GM18499 (cell line): ENCODE measurements around the gene HUS1.
"Not testable (repeated sequence)": the region's sequence is repeated elsewhere in the genome, so short reads cannot be mapped to it uniquely, and the experiment has no call there.

ENCODE experiments used
- ATAC-seq: cut with Tn5 transposase; IDR thresholded peaks from one replicate; pipeline ENCODE4 v1.9.1; 2021; ENCODE audit warnings: moderate number of reproducible peaks; ENCODE audit not compliant: insufficient read depth, unreplicated experiment

HUS1 gene

DNA sequence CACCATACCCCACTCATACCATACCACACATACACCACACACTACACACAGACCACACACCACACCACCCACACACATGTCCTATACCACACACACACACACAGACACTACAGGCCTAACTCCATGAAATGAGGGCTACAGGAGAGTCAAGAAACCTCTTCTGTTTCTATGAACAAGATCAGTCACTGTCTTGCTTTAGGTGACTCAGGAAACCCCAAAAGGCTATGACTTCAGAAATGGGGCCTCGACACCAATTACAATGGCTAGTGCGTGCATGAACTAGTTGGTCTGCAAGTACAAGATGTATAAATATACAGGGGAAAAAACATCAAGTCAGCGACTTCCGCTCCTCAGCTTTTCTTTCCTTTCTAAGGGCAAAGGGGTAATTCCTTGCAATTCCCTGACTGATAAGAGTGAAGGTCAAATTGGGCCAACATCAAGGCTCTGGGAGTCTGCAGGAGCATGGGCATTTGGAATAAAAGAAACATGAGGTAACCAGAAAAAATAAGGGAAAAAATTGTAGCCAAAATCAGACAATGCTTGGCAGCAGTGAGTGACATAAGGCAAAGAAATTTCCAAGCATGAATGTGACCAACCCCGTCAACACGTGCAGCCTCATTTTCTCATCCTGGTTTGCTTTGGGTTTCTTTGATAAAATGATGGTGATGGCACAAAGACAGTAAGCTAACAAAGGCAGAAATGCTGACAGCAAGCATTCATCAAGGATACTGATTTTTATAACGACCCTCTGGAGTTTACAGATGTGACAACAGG is 32.6 kb downstream of the HUS1 start:
- ATAC-seq = no peak

DNA sequence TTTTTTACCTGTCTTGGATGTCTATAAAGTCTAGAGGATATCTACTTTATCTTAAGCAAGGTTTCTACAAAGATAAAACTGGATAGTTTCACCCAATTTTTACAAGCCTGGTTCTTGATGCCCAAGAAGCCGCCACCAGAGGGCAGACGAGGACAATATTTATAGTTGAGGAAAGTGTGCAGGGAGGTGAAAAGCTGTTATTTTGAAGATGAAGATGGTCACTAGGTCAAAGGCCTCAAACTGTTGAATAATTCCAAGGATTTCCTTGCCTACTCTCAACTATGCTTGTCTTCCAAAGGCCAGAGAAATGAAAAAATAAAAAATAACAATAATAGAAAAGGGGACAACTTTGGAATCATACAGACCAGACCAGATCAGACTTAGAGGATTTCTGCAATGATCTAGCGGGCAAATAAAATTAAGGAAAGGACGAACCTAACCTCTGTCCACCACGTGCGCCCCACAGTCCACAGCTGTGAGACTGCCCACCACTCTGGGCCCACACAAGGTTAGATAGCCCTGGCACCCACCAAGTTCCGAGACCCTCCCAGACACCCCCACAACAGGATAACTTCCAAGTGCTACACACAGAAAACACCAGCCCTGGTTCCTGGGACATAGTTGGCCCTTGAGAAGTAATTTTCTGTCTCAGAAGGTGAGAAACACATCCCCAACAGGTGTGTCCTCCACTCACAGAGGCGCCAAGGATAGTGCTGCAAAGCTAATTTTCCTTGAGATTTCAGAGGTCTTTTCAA is 34.0 kb downstream of the HUS1 start:
- no peak for ATAC-seq

DNA sequence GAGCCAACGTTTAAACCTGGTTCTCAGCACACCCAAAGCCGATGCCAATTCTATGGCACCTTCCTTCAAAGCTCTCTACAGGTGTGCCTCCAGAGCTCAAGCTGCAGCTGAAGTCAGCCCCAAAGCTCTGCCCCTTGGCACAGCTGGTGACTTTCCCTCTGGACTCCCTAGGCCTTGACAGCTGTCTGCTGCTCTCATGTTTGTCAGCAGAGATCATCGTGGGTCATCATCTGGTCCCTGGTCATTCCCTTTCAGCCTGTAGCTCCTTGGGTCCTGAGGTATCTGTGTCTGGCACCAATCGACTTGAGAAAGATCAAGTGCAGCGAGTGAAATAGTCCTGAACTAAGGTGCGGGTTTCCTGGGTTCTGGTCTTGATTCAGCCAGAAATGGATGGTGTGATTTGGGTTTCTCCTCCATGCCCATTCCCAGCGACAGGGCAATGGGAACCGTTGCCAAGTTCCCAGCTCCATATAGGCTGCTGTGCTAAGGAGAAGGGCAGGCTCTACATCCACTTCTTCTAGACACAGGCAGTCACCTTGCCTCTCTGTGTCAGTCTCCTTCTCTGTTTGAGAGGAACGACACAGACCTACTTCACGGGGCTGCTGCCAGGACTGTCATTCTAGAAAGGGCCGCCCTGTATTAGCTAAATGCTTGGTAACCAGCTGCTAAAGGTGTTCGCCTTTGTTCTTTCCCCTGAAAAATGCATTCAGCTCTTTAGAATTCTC is 34.7 kb downstream of the HUS1 start:
- ATAC-seq = no peak

DNA sequence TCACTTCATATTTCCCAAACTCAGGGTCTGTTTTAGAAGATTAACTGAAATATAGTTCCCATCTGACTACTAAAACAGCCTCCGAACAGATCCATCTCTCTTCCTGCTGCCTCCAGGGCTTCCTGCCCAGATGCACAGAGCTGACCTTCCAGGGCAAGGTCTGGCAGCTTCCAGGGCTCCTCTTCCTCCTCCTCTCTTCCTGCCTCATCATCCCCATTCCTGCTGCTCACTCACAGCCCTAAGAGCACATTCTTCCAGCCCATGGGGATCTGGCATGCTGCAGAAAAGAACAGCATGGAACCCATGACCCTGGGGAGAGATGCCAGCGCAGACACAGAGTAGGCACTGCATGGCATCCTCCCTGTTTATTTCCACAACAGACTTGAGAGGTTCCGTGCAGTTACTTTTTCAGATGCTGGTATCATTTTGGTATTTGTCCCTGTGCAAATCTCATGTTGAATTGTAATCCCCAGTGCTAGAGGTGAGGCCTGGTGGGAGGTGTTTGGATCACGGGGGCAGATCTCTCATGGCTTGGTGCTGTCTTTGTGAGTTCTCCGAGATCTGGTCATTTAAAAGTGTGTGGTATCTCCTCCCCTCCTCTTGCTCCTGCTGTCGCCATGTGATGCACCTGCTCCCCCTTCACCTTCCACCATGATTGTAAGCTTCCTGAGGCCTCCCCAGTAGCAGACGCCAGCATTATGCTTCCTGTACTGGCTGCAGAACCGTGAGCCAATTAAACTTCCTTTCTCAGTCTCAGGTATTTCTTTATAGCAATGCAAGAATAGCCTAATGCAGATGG is 35.5 kb downstream of the HUS1 start:
- no peak for ATAC-seq

DNA sequence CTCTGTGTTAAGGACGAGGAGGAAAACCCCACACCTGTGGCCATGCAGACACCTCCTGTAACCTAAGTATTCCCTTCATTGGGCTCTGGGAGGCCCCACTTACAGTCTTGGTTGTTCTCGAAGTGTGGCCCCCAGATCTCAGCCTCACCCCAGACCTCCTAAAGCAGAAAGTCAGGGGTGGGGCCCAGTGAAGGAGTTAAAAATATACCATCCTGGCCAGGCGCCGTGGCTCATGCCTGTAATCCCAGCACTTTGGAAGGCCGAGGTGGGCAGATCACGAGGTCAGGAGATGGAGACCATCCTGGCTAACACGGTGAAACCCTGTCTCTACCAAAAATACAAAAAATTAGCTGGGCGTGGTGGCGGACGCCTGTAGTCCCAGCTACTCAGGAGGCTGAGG is 36.8 kb downstream of the HUS1 start:
- ATAC-seq = not testable (repeated sequence)

DNA sequence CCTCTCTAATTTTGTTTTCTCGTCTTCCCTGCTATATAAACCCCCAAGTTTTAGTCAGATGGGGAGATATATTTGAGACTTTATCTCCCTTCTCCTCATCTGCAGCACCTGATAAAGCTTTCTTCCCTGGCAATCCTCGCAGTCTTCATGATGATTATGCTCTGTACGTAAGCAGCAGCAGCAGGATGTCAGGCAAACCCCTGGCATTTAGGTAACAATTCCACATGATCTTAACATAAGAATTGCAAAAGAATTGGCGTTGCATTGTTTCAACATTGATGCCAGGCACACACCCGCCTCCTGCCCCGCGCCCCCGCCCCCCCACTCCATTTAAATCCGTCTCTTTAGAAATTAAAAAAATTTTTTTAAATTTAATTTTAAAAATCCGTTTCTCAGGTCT is 37.3 kb downstream of the HUS1 start:
- no peak for ATAC-seq

DNA sequence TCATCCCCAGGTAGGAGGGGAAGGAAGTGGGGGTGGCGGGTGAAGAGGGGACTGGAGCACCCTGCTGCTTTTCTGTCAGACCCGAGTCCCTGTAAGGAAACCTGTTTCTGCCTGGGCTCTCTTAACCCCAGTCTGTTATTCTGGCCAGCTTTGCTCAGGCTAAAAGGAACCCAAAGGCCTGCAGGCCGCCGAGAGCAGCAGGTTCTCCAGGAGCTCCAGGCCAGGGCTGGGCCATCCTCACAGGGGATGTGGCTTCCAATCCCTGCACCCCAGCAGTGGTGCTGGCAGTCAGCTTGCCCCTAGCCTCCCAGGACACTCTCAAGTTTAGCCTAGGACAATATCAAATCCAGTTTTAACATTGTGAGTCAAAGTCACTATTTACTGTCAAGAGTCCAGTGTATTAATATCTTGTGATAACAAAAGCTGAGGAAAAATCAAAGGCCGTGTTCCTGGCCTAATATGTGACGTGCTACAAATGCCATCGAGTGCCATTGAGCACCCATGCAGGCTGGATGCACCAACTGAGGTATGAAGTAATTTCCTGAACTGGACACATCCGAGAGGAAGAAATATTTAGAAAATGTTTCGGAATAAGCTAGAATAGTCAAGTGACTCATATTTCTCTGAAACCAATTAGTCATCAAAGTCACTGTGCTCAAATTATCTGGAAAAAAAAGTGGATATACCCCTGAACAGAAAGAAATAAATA is 38.1 kb downstream of the HUS1 start:
- ATAC-seq = no peak

DNA sequence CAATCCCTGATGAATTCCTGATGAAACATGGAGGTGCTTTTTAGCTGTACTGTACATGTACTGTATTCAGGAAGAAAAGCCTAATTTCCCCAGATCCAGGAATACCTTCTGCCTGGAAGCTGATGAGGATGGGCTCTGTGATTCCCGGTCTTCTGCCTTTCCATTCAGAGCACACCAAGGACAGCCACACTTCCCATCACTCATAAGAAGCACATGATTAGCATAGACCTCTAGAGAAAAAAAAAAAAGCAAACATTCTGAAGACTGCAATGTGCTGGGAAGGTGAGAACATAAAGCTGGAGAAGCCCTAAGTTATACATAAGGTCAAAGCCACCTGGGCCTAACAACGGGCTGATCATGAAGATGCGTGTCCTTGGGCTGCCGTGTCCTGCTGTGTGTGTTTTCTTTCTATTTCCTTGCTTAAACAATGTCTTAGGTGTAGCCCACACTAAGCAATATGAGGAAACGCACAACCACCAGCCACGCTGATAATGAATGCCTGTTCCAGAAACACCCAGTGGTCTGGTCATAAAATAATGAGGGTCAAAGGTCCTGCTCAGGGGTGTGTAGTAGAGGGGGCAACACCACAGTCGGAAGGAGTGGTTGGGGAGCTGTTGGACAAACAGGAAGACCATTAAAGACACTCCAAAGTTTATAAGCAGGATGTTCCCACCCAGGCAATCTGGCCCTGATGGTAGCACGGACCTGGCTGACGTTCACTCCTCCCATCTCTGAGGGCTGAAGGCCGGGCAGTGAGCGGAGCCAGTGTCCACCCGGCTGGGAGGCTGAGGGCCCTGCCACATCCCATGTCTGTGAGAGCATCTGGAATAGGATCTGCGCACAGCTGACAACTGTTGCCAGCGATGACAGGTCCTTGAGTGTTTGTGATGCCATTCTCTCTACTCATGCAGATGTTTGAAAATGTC is 39.1 kb downstream of the HUS1 start:
- ATAC-seq = no peak

DNA sequence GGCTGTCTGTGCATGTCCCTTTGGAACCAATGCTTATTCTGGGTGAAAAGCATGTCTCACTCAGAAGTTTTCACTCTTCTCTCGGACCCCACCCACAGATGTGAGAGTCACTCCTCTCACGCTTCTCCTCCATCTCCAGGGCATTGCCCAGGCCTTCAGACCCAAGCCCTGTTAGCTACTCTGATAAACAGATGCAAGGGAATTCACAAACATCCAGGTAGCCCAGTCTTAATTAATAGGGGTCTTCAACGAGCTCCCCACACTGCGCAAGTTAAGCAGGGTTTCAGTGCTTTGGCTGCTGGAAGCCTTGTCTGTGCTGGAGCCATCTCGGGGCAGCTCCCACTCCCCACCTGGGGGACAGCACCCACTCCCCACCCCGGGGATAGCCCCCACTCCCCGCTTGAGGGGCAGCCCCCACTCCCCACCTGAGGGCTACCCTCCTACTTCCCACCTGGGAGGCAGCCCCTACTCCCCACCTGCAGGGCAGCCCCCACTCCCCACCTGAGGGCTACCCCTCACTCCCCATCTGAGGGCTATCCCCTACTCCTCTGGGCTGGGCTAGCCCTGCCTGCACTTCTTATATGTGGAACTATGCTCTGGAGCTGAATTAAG is 39.9 kb downstream of the HUS1 start:
- ATAC-seq = no peak

DNA sequence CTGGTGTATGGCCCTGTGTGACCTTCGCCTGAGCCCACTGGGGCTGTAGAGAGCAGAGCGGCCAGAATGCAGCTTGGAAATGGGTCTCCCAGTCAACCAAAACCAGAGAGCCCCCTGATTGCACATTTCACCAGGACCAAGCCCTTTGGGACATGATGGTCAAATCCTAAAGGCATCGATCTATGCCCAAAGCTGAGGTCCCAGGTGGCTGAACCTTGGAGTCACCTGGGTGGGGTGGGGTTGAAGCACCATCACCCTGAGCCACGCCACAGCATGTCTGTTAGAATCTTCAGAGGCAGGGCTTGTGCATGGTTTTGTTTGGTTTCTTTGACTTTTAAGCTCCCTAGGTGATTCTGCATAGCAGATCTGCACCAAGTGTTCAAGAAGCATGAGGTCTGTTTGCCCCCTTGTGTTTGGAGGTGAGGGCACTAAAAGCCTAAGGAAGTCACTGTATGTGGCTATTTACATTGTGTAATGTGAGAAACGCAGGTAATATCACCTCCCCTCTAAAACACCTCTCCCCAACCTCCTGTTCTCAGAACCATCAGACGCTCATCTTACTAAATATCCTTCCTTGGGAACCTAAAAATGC is 40.7 kb downstream of the HUS1 start:
- ATAC-seq = no peak

DNA sequence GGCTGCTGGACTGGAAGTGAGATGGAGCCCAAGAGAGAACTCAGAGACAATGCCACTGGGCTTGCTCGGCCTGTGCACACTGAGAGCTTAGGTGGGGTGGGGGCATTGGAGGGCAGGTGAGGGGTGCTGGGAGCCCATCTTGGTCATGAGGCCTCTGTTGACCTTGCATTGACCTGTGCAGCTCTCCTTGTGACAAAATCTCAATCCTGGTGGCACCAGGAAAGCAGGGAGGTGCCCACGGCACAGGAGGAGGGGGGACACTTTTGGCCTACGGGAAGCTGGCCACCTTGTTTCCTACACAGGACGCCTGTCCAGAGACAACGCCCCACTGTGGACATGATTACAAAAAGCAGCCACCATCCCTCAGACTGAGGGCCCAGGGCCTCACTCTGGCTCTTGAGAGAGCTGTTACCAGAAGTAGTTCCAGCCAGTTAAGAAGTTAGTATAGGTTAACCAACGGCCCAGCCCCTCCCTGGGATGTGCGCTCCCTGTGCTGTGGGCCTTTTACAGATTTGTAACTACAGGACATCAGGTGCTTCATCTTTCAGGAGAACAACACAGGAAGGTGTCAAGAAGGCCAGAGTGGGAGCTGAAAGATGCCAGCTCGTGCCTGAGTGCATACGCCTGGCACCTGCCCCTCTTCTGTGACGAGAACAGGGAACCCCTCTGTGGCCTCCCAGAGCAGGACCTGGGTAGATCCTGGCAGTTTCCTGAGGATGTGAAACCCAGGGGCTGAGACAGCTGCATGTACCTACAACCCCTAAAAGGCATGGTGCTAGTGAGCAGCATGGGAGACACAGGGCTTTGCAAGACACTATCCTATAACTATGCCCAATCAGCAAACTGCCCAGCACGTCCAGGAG is 41.5 kb downstream of the HUS1 start:
- ATAC-seq = peak; percentile 47

DNA sequence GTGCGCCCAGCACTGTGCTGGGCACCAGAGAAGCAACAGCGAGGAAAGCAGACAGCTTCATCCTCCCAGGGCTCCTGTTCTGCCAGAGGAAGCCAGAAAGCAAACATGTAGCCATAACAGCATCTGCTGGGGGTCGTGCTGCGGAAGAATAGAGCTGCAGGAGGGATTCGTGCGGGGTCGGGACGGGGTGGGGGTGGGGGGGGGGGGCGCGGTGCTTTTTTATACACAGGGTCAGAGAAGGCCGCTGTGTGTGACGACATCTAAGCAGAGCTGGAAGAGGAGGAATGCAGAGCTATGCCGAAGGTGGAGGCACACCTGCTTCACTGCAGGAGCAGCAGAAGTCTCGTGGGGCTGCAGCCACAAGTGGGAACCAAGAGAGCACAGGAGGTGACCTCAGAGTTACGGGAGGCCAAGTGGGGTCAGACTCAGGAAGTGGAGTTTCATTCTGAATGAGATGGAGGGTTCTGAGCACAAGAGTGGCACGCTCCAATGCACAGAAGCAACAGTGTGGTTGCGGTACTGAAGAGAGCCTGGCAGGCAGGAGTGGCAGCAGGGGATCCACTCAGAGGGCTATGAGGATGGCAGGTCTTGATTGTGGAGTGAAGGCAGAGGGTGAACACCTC is 42.2 kb downstream of the HUS1 start:
- ATAC-seq = peak; percentile 94

DNA sequence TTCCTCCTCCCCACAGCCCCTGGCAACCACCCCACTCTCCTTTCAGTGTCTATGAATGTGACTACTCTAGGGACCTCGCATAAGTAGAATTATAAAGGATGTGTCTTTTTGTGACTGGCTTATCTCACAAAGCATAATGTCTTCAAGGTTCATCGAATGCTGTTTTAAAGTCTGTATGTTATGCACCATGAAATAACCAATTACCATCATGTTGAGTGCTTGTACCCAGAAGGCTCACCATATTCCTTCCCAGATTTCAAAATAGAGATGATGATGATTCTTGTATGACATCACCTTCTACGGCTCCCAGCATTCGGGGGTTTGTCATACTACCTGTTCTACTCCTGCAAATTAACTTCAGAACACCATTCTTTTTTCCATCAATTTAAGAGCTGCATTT is 43.1 kb downstream of the HUS1 start:
- no peak for ATAC-seq

DNA sequence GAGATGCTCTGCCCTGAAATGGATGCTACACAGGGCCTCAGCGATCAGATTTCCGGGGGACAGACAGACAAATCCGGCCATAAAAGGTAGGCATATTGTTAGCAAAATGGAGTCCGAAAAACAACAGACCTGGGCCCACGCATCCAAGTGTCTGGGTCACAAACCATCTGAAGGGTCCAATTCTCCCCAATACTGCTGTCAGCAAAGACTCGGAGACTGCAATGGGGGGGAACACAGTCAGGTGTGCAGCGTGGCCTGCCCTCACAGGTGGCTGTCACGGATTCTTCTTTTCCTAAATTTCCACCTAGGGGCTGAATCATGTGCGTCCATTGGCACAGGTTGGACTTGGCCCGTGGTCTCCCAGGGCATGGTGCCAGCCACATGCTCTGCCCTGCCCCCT is 44.1 kb downstream of the HUS1 start:
- no peak for ATAC-seq

DNA sequence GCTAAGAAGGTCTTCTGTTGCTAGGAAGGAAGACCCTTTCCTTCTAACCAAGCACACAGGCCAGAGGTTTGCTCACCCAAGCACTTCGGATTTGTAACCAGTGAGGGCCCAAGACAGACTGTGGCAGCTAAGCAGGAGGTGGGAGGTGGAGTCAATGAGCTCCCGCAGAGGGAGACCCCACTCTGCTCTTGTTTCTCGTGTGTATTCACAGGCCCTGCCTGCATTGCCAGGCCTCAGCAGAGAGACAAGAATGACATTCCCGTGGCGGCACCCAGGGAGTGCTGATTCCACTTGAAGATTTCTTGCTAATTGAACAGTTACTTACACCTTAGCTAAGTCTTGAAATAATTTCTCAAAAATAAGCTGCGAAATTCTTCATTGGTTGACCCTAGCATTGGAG is 44.6 kb downstream of the HUS1 start:
- ATAC-seq = no peak

DNA sequence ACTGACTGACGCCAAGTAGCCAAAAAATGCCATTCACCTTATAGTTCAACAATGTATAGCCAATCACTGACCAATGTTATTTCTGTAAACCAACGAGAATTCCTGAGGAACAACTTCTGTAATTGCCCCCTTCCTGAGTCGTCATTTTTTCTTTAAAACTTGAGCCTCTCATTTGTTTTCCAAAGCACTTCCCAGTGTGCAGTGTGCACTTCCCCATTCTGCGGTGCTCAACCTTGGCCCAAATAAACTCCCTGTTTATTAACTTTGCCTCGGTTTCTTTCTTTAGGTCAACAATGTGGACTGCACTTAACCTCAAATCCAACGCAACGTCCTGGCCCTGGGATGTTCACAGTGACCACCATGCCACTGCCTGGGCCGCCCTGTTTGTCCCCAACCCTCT is 46.2 kb downstream of the HUS1 start:
- ATAC-seq = no peak
